Fibroblast of skin of left quadriceps (primary cell): ENCODE data around the gene RASA3.
"Not testable (repeated sequence)": the region's sequence is repeated elsewhere in the genome, so short reads cannot be mapped to it uniquely, and the experiment has no call there.

Experiments used
- DNase-seq, 2 experiments: peaks; one replicate each; pipeline ENCODE4 v3.0.0-alpha.2; 2013; ENCODE audit warnings: low read depth in 2 of 2

RASA3 gene

DNA sequence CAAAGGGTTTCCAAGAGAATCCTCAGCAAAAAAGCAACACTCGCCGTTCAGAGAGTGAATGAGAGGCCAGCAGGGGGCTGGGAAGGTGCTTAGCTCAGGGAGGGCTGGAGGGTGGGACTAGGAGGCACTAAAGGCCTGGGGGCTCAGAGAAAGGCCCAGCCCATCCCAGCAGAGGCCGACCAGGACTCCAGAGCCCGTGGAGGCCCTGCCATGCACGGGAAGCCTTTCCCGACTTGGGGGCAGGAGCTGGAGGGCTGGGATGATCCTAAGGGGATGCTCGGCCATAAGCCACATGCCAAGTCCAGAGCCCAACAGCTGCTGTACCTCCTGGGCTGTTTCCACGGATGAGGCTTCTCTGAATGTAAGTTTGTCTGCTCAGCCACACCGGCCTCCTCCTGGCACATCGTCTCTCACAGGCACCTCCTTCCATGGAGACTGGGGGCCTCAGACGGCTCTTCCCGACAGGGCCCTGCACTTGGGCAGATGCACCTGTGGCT lies 19.5 kb downstream of the RASA3 start:
- DNase-seq = no peak

DNA sequence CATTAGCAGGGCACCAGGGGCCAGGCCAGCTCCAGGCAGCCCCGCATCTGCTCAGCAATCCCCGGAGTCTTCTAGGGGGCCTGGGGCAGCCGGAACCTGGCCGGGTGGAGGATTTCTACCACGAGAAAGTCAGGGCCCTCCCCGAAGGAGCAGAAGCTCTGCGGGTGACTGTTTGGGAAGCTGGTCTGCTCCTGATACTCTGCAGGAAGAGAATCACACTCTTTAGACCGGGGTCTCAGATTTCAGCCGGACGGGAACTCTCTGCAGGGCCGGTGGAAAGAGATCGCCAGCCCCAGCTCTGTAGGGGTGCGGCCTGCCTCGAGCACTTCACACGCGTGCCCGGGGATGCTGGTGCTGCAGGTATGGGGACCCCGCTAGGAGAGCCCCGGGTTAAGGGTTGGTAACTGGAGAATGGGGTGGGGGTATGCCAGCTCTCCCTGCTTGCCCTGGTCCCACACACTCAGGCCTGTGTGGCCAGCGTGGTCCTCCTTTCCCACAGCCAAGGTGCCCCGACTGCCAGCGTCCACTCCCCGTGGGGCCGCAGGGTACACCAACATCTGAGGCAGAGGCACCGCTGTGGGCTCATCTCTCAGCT lies 20.1 kb downstream of the RASA3 start:
- no peak for DNase-seq

DNA sequence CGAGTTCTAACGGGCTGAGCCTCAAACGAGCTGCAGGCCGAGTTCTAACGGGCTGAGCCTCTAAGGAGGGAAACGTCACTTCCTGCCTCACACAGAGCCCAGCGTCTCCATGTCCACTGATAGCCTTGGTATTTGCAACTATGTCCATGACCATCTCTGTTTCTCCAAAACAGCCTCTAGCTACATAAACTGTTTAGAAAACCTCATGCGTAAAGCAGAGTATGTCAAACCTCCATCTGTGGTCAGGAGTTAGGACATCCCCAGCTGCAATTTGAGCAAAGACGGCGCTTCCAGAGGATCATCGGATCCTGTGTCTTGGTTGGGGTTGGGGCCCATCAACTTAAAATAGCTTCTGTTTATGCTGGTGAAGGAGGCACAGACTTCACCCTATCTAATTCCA lies 20.8 kb downstream of the RASA3 start:
- DNase-seq = no peak

DNA sequence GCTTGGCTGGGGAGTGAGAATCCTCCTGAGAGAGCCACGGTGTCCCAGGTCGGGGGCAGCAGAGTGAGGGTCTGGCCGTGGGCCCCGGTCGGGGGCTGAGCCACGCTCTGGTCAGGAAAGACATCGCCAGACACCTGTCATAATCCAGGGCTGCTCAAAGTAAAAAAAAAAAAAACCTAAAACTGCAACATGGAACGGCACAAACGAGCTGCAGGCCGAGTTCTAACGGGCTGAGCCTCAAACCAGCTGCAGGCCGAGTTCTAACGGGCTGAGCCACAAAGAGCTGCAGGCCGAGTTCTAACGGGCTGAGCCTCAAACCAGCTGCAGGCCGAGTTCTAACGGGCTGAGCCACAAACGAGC lies 21.6 kb downstream of the RASA3 start:
- not testable (repeated sequence) for DNase-seq

DNA sequence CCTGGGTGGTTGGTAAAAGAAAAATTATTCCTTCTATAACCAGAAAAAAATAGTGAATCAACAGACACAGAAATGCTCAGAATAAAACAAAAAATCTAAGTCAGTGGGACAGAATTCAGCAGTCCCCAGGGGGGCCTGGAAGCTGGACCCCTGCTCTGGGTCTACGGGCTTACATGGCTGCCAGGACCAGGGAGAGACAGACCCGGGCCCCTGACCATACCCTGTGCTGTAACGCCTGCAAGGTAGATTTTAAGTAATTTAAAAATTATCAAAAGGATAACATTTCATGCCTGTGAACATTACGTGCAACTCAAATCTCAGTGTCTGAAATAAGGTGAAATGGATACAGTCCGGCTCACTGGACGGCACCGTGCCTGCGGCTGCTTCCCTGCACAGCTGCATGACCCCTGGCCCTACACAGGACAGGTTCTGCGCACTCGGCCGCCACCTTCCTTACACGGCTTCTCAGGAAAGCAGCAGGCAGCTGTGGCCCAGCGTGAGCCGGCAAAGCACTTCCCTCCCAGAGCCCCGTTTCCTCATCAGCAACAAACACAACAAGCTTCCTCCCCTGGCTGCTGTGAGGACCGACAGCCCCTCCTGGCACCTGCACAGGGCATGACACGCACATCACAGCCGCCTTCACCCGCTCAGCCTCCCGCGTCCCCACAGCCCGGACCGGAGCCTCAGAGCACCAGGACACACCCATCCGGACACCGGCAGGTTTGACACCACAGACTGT lies 22.2 kb downstream of the RASA3 start:
- DNase-seq = no peak

DNA sequence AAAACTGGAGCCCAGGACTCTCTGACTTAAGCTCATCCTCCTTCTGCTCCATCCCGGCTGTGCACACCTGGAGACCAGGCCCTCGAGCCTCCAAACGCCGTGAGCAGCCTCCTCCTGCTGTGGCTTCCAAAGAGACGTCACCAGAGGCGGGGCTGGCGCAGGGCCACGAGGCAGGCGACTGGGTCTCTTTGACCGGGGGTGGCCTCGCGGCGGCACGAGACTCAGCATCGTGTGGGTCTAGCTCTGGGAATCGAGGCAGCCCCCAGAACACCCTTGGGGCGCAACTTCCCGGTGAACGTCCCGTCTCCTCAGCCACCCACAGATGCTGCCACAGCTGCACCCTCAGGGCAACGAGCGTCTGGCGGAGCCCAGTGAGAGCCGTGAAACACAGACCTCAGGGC lies 22.8 kb downstream of the RASA3 start:
- no peak for DNase-seq

DNA sequence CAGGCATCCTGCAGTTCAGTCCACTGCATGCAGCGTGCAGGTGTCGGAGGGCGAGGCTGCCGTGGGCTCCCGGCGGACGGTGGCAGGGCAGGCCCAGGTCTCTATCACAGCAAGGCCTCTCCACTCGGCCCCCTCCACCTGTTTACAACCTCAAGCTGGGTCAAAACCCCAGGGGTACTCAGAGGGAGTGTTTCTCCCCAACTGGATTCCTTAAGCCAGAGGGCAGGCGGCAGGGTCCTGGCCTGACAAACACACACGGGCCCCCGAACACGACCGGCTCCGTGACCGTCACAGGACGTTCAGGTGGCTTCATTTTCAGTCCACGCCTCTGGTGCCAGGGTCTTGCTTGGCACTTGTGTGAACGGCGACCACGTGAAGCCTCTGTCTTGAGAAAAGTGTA lies 23.5 kb downstream of the RASA3 start:
- DNase-seq = no peak

DNA sequence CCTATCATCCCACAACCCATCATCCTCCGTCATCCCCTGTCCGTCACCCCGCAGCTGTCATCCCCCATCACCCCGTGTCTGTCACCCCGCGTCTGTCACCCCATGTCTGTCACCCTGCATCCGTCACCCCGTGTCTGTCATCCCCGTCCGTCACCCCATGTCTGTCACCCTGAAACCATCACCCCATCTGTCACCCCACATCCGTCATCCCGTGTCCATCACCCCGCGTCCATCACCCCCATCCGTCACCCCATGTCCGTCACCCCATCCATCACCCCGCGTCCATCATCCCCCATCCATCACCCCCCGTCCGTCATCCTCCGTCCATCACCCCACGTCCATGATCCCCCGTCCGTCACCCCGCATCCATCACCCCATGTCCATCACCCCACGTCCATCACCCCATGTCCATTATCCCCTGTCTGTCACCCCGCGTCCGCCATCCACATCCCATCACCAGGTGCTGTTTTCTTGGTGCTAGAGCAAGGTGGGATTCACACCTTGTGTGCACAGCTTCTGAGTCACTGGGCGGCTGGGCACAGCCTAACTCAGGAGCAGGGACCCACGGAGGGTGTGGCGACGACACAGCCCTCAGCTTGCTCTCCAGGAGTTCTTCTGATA lies 24.2 kb downstream of the RASA3 start:
- no peak for DNase-seq

DNA sequence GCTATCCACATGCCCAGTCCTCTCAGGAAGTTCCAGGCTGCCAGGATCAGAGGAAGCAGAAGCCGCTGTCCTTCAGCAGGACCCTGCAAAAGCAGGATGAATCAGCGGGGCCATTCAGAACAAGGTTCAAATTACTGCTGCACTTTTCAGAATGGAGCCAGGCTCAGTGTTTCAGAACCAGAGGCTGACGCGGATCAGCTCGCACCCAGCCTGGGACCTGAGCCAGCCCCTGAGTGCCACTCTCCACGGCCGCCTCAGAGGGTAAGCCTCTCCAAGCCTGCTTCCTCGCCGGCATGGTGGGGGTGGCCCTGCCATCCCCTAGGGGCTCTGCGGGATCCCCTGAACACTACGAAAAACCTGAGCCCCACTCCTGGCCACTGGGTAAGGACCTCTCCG lies 24.7 kb downstream of the RASA3 start:
- no peak for DNase-seq

DNA sequence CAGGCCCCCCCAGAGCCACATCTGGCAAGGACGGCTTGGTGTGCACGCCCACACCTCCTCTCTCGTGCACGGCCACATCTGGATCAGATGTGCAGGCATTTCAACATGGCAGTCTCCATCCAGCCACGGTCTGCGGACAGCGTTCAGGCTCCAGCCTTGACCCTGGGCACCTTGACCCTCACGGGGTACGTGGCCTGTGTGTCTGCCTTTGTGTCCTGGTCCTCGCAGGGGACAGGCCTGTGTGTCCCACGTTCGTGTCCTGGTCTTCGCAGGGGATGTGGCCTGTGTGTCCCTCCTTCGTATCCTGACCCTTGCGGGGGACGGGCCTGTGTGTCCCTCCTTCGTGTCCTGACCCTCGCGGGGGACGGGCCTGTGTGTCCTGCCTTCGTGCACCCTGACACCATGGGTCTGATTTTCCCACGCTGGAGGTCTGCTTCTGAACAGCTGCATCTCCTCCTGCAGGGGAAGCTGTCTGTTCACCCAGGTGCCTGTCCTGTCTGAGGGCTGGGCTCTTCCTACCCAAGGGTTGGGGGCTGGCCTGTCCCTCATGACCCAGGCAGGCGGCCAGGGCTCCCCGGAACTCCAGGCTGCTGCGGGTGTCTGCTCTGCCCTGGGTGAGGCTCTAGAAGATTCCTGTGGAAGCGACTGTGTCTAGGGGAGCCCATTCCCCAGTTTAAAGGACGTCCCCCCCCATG lies 25.3 kb downstream of the RASA3 start:
- no peak for DNase-seq

DNA sequence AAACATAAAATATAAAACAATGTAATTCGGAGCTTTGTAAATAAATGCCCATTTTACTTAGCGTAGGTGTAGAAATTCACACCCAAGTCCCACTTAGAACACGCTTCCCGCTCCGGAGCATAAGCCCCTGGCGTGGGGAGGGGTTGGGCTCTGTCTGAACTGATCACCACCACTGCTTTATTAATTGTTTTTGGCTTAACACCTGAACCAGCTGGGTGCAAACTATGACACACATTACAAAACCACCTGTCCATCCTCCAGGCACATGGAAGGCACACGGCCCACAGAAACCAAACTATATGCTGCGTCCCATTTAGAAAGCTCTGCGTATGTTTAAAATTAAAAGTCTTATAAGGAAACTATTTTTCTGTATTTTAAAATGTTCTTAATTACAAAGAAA lies 25.9 kb downstream of the RASA3 start:
- DNase-seq = no peak

DNA sequence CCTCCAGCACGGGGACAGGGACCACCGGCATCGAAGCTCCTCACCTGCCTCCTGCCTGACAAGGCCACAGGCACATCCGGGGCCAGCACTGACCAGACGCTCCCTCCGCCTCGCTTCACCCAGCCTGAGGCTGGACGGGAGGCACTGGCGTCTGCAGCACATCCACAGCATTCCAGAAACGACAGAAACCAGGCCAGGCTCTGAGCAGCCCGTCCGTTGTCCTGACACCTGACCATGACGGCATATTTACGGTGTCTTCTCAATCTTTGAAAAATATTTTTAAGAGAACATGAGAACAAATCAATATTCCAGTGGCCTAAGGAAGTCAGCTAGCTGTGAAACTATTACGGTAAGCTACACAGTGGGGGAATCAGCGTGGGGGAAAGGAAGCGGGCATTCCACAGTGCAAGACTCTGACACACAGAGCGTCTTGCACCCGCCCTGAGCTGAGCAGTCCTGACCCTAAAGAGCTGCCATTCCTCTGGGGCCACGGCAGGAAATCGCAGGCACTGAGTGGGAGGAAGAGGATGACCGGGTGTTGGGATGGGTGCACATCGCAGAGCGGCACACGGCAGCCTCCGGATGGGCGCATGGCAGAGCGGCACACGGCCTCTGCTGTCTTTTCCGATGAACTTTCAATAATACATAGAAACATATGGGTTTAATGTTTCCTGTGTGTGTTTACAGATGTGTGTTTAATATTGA lies 26.8 kb downstream of the RASA3 start:
- DNase-seq = no peak

DNA sequence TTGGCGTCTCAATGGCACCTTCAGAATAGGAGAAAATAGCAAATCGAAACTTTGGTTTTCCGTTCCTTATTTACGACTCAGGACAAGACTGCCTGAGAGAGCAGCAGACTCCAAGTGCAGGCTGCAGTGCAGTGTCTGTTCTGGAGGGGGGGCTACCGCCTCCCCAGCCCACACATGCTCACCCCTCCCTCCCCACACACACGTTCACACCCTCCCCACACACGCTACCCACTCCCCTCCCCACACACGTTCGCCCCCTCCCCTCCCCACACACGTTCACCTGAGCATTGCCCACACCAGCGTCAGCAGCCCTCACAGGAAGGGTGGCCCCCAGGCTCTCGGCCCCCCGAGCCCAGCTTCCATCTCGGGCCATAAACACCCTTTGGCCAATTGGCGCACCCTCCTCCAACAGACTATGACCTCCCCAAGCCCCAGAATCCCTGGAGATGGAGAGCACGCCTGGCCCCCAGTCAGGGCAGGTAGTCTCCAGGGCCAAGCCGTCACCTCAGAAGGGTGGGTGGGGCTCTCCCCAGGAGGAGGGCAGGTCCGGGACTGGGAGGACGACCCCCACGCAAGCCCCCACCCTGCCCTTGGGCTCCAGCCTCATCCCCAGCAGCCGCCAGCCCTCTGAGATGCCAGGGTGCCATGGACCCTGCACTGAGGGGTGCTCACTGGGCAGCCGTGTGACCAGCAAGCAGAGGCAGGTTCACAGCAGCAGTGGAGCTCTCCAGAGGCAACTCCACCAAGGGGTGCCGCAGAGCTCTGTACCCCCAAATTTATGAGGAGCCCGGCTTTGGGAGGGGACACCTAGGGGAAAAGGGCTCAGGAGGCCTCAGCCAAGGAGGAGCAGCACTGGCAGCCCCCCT lies 27.5 kb downstream of the RASA3 start:
- DNase-seq = no peak

DNA sequence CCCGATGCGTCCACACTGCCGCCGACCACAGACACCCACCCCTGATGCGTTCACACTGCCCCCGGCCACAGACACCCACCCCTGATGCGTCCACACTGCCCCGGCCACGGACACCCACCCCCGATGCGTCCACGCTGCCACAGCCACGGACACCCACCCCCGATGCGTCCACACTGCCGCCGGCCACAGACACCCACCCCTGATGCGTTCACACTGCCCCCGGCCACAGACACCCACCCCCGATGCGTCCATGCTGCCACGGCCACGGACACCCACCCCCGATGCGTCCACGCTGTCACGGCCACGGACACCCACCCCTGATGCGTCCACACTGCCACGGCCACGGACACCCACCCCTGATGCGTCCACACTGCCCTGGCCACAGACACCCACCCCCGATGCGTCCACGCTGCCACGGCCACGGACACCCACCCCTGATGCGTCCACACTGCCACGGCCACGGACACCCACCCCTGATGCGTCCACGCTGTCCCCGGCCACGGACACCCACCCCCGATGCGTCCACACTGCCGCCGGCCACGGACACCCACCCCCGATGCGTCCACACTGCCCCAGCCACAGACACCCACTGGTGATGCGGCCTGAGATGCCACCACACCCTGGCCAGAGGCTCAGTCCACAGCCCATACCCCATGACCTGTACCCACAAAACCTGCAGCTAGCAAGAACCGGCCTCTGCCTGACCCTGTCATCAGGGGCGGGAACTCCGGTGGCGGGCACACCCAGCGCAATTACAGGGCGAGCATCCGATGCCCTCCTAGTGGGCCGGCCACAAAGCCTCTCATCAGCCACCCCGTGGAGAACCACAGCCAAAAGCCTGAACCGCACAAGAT lies 28.4 kb downstream of the RASA3 start:
- DNase-seq = no peak

DNA sequence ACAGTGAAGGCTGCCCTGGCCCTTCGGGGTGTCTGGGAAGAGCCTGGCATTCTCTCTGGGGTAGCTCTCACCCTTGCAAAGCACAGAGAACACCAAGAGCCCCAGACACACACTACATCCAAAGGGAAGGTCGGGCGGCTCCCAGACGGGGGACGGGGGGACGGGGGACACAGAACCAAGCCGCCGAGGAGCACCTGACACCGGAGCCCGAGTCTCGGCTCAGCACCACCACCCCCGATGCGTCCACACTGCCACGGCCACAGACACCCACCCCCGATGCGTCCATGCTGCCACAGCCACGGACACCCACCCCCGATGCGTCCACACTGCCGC lies 29.2 kb downstream of the RASA3 start:
- DNase-seq = not testable (repeated sequence)

DNA sequence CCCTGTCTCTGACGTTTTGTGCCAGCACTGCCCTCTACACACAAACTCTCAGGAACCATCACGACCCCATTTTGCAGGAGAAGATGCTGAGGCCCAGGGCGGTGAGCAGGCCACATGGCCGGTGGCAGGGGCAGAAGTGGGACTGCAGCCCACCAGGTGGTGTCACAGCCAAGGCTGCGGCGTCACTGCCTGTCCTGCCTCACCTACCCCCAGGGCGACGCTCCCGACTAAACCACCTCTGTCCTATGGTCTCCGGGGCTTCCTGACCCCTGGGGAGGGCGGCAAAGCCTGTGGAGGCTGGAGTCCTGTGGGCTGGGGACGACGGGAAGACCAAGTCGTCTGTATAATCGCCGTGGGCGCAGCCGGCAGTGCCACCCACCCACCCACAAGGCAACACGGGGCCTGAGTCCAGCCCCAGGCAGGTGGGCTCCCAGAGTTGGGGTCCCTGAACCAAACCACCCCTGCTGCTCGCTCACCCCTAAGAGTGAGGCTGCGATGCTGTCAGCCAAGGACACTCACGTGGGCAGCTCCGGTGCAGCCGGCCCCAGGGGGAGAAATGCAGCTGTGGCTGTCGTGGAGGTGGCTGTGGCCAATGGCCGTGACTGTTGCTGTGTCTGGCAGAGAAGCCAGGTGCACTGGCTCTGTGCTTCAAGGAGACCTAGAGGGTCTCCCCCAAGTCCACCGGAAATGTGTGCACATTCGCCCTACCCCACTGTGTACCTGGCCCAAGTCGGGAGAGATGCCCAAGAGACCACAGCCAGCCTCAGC lies 29.7 kb downstream of the RASA3 start:
- no peak for DNase-seq

DNA sequence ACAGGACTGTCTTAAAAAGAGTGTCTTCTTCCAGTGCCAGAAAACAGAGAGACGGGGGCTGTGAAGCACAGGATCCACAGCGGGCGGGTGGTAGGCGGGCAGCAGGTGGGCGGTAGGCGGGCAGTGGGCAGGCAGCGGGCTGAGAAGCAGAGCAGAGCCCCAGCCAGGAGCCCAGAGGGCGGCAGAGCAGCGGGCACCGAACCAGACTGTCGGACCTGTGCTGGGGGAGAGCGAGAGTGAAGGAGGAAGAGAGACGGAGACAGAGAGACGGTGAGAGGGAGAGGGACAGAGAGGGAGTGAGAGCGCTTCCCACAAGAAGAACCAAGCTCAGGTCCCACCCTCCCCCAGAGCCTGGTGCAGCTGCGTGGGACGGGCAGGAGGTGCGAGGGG lies 30.3 kb downstream of the RASA3 start:
- DNase-seq = no peak

DNA sequence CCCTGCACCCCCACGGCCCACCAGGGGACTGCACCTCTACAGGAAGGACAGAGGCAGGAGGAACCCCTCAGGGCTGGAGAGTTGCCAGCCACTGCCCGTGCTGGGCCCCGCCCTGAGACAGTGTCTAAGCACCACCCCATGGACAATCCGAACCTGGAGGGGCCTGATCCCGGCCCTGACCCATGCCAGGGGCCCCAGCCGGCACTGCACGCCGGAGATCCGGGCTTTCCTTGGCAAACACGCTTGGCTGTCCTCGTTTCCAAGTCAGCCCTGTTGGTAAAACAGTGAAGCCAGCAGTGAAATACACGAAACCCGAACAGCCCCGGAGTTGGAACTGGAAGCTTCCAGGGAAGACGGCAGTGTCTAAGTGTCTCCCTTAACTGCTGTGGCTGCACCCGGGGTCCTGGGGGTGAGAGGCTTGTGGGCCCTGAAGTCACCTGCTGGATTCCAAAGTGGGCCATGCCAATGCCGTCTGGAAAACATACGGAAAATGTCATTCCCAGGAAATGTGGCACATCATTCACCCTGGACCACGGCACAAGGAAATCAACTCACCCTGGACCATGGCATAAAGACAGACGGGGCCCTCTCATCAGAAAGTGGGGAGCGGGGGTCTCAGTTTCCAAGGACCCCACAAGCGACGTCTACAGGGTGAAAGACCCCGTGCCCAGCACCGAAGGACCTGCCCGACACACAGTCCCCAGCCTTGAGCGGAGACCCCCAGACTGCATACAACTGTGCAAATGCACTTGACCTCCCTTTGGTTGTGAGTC lies 30.9 kb downstream of the RASA3 start:
- DNase-seq = no peak
